K562 (cell line): ENCODE measurements around the gene SEPTIN2. TPM values are rescaled to one million over a fixed set of nuclear protein-coding genes. Genes with fewer than 3 reads are reported as not detected.

Source experiments
- ATAC-seq: fragments of 200-7000 bp; cut with Tn5 transposase; 3 replicates; pipeline ENCODE4 v1.9.1; 2020; ENCODE audit warnings: moderate library complexity
- BruUV-seq: library from RNA; stranded (reverse); fragments of 400-500 nt; replicated peaks from 2 replicates; lab custom pipeline; 2021; lab: Mats Ljungman, UMichigan
- CTCF ChIA-PET: fragments of 300-600 bp; formaldehyde crosslinking; extraction: SDS; loops from one replicate; lab custom pipeline; 2021; ENCODE audit warnings: low intra/inter-chr PET ratio; lab: Yijun Ruan, JAX
- POLR2A ChIA-PET: fragments of 300-600, 350-650 bp; sonication (Branson Sonifier 250); formaldehyde crosslinking; extraction: SDS; loops from one replicate; lab custom pipeline; 2021; ENCODE audit warnings: antibody characterized with exemption, inconsistent platforms; lab: Yijun Ruan, JAX
- DNase-seq, 4 experiments: peaks; one replicate each; pipeline versions ENCODE4 v3.0.0 to v3.0.0-alpha.2; 2011 to 2018; ENCODE audit warnings: low spot score in 3 of 4, mixed read lengths in 3 of 4; ENCODE audit errors: extremely low read depth in 1 of 4
- FAIRE-seq: peaks from 2 replicates; lab custom pipeline; 2011; peaks lifted over from hg19 to GRCh38; lab: Jason Lieb, UNC
- H2AFZ ChIP-seq: 2 replicates; pipeline ENCODE4 v1.6.0; 2011; ENCODE audit warnings: low read depth, low read length, control low read depth, inconsistent platforms
- H3K27ac ChIP-seq: fragments of 200-600 bp; 3 replicates; pipeline ENCODE4 v1.8.0; 2011; ENCODE audit warnings: low read depth, mild to moderate bottlenecking, control low read depth, inconsistent platforms, low read length, moderate library complexity, mixed read lengths; ENCODE audit errors: extremely low read depth
- H3K27me3 ChIP-seq, 2 experiments: fragments of 300-600 bp in 1 of 2; 2 replicates in 1 of 2; 3 replicates in 1 of 2; pipeline versions ENCODE4 v1.6.0 to v1.8.0; 2011; ENCODE audit warnings: inconsistent platforms in 2 of 2, low read length in 2 of 2, mild to moderate bottlenecking in 1 of 2, mixed read lengths in 1 of 2, moderate library complexity in 1 of 2; ENCODE audit not compliant: control insufficient read depth in 2 of 2, insufficient read depth in 2 of 2
- H3K36me3 ChIP-seq: fragments of 300-600 bp; 3 replicates; pipeline ENCODE4 v1.8.0; 2011; ENCODE audit warnings: mild to moderate bottlenecking, low read length, inconsistent platforms; ENCODE audit not compliant: control insufficient read depth, insufficient read depth
- H3K4me1 ChIP-seq, 2 experiments: fragments of 200-600 bp in 1 of 2; replicated peaks in 1 of 2; 2 replicates in 1 of 2; 3 replicates in 1 of 2; pipeline versions ENCODE4 v1.5.1 to v1.8.0; 2011; ENCODE audit warnings: inconsistent platforms in 2 of 2, low read length in 2 of 2, mild to moderate bottlenecking in 1 of 2, mixed read lengths in 1 of 2, moderate library complexity in 1 of 2; ENCODE audit not compliant: control insufficient read depth in 2 of 2, insufficient read depth in 2 of 2
- H3K4me2 ChIP-seq: 2 replicates; pipeline ENCODE4 v1.6.1; 2011; ENCODE audit warnings: low read length, control low read depth, inconsistent platforms, mixed read lengths; ENCODE audit not compliant: insufficient read depth
- H3K4me3 ChIP-seq: fragments of 200-600 bp; sonication (generic), shearing (Covaris generic); 2 replicates; pipeline ENCODE4 v1.5.1; 2016; ENCODE audit warnings: control low read depth, inconsistent platforms
- H3K79me2 ChIP-seq: fragments of 200-600 bp; 3 replicates; pipeline ENCODE4 v1.8.0; 2011; ENCODE audit warnings: low read length, inconsistent platforms; ENCODE audit not compliant: control insufficient read depth, insufficient read depth
- H3K9ac ChIP-seq, 2 experiments: 2 replicates each; pipeline versions ENCODE4 v1.6.0 to v1.6.1; 2011; ENCODE audit warnings: low read depth in 2 of 2, low read length in 2 of 2, control low read depth in 1 of 2, inconsistent platforms in 1 of 2, mild to moderate bottlenecking in 1 of 2, mixed read lengths in 1 of 2; ENCODE audit not compliant: insufficient read depth in 1 of 2
- H3K9me1 ChIP-seq: one replicate; pipeline ENCODE4 v1.6.0; 2011; ENCODE audit warnings: inconsistent platforms, mild to moderate bottlenecking, low read length, moderate library complexity; ENCODE audit not compliant: control insufficient read depth, insufficient read depth
- H3K9me3 ChIP-seq: replicated peaks from 2 replicates; pipeline ENCODE4 v1.5.1; 2011; ENCODE audit warnings: low read depth, low read length, inconsistent platforms; ENCODE audit not compliant: control insufficient read depth, insufficient read depth
- H4K20me1 ChIP-seq: replicated peaks from 2 replicates; pipeline ENCODE4 v1.6.1; 2011; ENCODE audit warnings: low read length, inconsistent platforms, mixed read lengths; ENCODE audit not compliant: control insufficient read depth, insufficient read depth
- CBX1 ChIP-seq: sonication (generic); IDR thresholded peaks from 2 replicates; pipeline ENCODE4 v1.6.1; 2016; ENCODE audit warnings: antibody characterized with exemption, low read depth, mild to moderate bottlenecking
- TAF7 ChIP-seq: fragments of 450-650 bp; IDR thresholded peaks from 2 replicates; pipeline ENCODE4 v1.6.1; 2016; ENCODE audit warnings: missing genetic modification characterization, missing compliant biosample characterization
- U2AF2 ChIP-seq: fragments of 200-400 bp; formaldehyde crosslinking; optimal IDR thresholded peaks from 2 replicates; pipeline ENCODE3; 2017; ENCODE audit warnings: low read depth, mild to moderate bottlenecking, low read length
- ZC3H8 ChIP-seq: fragments of 450-650 bp; IDR thresholded peaks from 2 replicates; pipeline ENCODE4 v1.6.1; 2017
- ZNF174 ChIP-seq: fragments of 250-450 bp; sonication (Bioruptor Pico); IDR thresholded peaks from 2 replicates; pipeline ENCODE4 v1.4.0; 2020; ENCODE audit warnings: mild to moderate bottlenecking
- ZNF586 ChIP-seq: fragments of 450-650 bp; formaldehyde crosslinking; conservative IDR thresholded peaks from 2 replicates; pipeline ENCODE4 v1.4.0; 2020; ENCODE audit warnings: mild to moderate bottlenecking, moderate library complexity
- WGBS: fragments of 100-300 bp; shearing (Covaris generic); methylation state at CpG from one replicate; pipeline ENCODE4 v1.1.6; 2016; ENCODE audit warnings: low coverage, mixed read lengths; ENCODE audit not compliant: insufficient coverage; ENCODE audit errors: missing lambda C conversion rate; 5-methylcytosine and 5-hydroxymethylcytosine counted together
- in situ Hi-C: fragments of 300-500 bp; cut with MboI; formaldehyde crosslinking; loops from 4 replicates; pipeline ENCODE4 v1.15.0; 2018; ENCODE audit warnings: inconsistent platforms, mixed read lengths
- intact Hi-C: fragments of 100-400 bp; cut with micrococcal nuclease; formaldehyde crosslinking; loops from 2 replicates; pipeline ENCODE4 v1.14.2; 2022
- polyA plus RNA-seq, 8 experiments: library from polyadenylated mRNA; depleted of rRNA in 4 of 8; stranded (reverse) in 5 of 8; unstranded in 3 of 8; fragments of >200 nt; fragmentation: Nextera tagmentation in 2 of 8; fragmentation: Illumina TruSeq in 1 of 8; extraction: Ambion mirVana in 2 of 8; extraction: Trizol in 1 of 8; gene quantifications; 2 replicates each; pipeline versions ENCODE4 v1.2.1 to v1.2.3, GENCODE V29; 2011 to 2014; ENCODE audit warnings: inconsistent platforms in 1 of 8, missing spikeins in 1 of 8
- total RNA-seq, 7 experiments: library from RNA; depleted of rRNA in 6 of 7; stranded (reverse); fragments of >200 nt in 6 of 7; fragmentation: Illumina TruSeq in 2 of 7; extraction: Trizol in 2 of 7; gene quantifications; 2 replicates each; pipeline versions ENCODE4 v1.2.1 to v1.2.3, GENCODE V29; 2011 to 2021; ENCODE audit warnings: low replicate concordance in 1 of 7
- TF ChIP-seq, protein P1 (sequence below): sonication (generic); formaldehyde crosslinking; IDR thresholded peaks from 2 replicates; pipeline ENCODE4 v1.8.0; 2023; ENCODE audit warnings: mild to moderate bottlenecking, missing genetic modification reagents
- TF ChIP-seq, protein P2 (sequence below): fragments of 450-650 bp; IDR thresholded peaks from 2 replicates; pipeline ENCODE4 v1.6.1; 2017; ENCODE audit warnings: mild to moderate bottlenecking, moderate library complexity

Gene SEPTIN2
- total and polyA plus RNA-seq, 9 of the 15 experiments (the other 6 are each of a cell fraction or from before 2014, with no cell fraction given) = 121 to 367 (median 166) TPM

DNA sequence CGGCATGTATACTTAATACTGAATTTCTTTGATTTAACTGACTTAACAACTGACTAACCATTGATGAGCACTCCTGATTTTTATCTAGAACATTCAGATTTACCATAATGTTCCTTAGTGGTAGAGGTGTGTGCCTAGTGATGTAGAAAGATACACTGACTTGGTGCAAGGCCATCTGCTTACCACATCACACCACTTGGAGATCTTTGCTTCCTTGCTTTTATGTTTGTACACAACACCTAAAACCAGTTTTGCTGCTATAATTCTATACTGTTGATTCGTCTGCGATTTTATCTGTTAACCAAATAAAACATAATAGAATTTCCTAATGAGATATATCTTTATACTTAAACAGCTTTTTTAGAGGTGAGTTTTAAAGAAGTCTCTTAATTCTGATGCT is 36.5 kb downstream of the SEPTIN2 start:
- DNase-seq (no peak), FAIRE-seq (no peak), ATAC-seq (no peak)
- in situ Hi-C loops (no loop called here), intact Hi-C loops (no loop called here)
- 92% methylated on average over 3 of the region's 3 CpGs for WGBS
- Histone ChIP-seq H3K4me1 (peaks cover 6 to 16% of the 10 kb centered on the region in 2 experiments; a peak in 4 of 5 replicates), H3K27me3 (no peaks in the 10 kb centered on the region), H4K20me1 (no peaks in the 10 kb centered on the region; the same call in none of the 2 replicates), H3K36me3 (peaks cover 69% of the 10 kb centered on the region; the same call in 2 of the 3 replicates), H3K9me3 (no peaks in the 10 kb centered on the region), H3K4me2 (no peak overlapping the region), H2AFZ (no peak overlapping the region), H3K9me1 (no peaks in the 10 kb centered on the region), H3K27ac (no peak overlapping the region), H3K4me3 (no peak overlapping the region), H3K9ac (no peak overlapping the region), H3K79me2 (peaks cover 11% of the 10 kb centered on the region)
- ChIA-PET POLR2A (no interaction called here), CTCF (no interaction called here)
- BruUV-seq = no TSS peak
- TF ChIP-seq, protein P1, sequence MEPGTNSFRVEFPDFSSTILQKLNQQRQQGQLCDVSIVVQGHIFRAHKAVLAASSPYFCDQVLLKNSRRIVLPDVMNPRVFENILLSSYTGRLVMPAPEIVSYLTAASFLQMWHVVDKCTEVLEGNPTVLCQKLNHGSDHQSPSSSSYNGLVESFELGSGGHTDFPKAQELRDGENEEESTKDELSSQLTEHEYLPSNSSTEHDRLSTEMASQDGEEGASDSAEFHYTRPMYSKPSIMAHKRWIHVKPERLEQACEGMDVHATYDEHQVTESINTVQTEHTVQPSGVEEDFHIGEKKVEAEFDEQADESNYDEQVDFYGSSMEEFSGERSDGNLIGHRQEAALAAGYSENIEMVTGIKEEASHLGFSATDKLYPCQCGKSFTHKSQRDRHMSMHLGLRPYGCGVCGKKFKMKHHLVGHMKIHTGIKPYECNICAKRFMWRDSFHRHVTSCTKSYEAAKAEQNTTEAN (CRISPR knock-in tag) = no peak
- TF ChIP-seq TAF7 = no peak
- no peak for TF ChIP-seq ZNF586 (CRISPR knock-in tag)
- TF ChIP-seq ZC3H8 = no peak
- no peak for TF ChIP-seq U2AF2
- TF ChIP-seq CBX1 = no peak
- TF ChIP-seq, protein P2, sequence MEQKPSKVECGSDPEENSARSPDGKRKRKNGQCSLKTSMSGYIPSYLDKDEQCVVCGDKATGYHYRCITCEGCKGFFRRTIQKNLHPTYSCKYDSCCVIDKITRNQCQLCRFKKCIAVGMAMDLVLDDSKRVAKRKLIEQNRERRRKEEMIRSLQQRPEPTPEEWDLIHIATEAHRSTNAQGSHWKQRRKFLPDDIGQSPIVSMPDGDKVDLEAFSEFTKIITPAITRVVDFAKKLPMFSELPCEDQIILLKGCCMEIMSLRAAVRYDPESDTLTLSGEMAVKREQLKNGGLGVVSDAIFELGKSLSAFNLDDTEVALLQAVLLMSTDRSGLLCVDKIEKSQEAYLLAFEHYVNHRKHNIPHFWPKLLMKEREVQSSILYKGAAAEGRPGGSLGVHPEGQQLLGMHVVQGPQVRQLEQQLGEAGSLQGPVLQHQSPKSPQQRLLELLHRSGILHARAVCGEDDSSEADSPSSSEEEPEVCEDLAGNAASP = no peak
- no peak for TF ChIP-seq ZNF174 (CRISPR knock-in tag)
